HK-2 (cell line): ENCODE data around the gene ACAP2.
A peak's percentile ranks its signal among the peaks of the same experiment; 100 is the strongest.
"Not testable (repeated sequence)": the region's sequence is repeated elsewhere in the genome, so short reads cannot be mapped to it uniquely, and the experiment has no call there.

Experiments used
- DNase-seq: peaks from one replicate; pipeline ENCODE4 v3.0.0-alpha.2; 2018; ENCODE audit not compliant: unreplicated experiment

ACAP2 gene

GRCh38 chr3:195443391-195443989, 670 bp upstream of the ACAP2 start:
- peak; percentile 13 for DNase-seq

GRCh38 chr3:195441992-195442572, 738 bp downstream of the ACAP2 start:
- peak; percentile 56 for DNase-seq

- DNase-seq: no peak
Measured at GRCh38 chr3:195441476-195441991, 1.3 kb downstream of the ACAP2 start.

GRCh38 chr3:195441051-195441450, 1.8 kb downstream of the ACAP2 start:
- no peak for DNase-seq

- no peak for DNase-seq
Measured at GRCh38 chr3:195440379-195440778, 2.4 kb downstream of the ACAP2 start.

- DNase-seq: peak; percentile 6
Measured at GRCh38 chr3:195438371-195438770, 4.4 kb downstream of the ACAP2 start.

- no peak for DNase-seq
Measured at GRCh38 chr3:195425849-195426248, 17.0 kb downstream of the ACAP2 start.

- DNase-seq: no peak
Measured at GRCh38 chr3:195423818-195424217, 19.0 kb downstream of the ACAP2 start.

GRCh38 chr3:195421400-195421799, 21.4 kb downstream of the ACAP2 start:
- no peak for DNase-seq

GRCh38 chr3:195416795-195417194, 26.0 kb downstream of the ACAP2 start:
- DNase-seq: no peak

GRCh38 chr3:195411836-195412235, 31.0 kb downstream of the ACAP2 start:
- DNase-seq: no peak

- DNase-seq: no peak
Measured at GRCh38 chr3:195410546-195410945, 32.3 kb downstream of the ACAP2 start.

GRCh38 chr3:195407531-195408409, 35.0 kb downstream of the ACAP2 start:
- DNase-seq: no peak

- no peak for DNase-seq
Measured at GRCh38 chr3:195405651-195406050, 37.2 kb downstream of the ACAP2 start.

- DNase-seq: no peak
Measured at GRCh38 chr3:195403841-195404408, 38.9 kb downstream of the ACAP2 start.

- DNase-seq: no peak
Measured at GRCh38 chr3:195403244-195403643, 39.6 kb downstream of the ACAP2 start.

- DNase-seq: no peak
Measured at GRCh38 chr3:195401943-195402342, 40.9 kb downstream of the ACAP2 start.

- DNase-seq: not testable (repeated sequence)
Measured at GRCh38 chr3:195398460-195398859, 44.4 kb downstream of the ACAP2 start.

GRCh38 chr3:195397524-195397923, 45.3 kb downstream of the ACAP2 start:
- no peak for DNase-seq

GRCh38 chr3:195395208-195395816, 47.5 kb downstream of the ACAP2 start:
- no peak for DNase-seq

- no peak for DNase-seq
Measured at GRCh38 chr3:195394700-195395099, 48.1 kb downstream of the ACAP2 start.

- no peak for DNase-seq
Measured at GRCh38 chr3:195394024-195394423, 48.8 kb downstream of the ACAP2 start.
